KMS-11 (cell line): ENCODE measurements around the gene FIGLA.

Source experiments
- H2AFZ ChIP-seq: fragments of 200-600 bp; sonication (generic); 2 replicates; pipeline ENCODE4 v1.6.1; 2016; ENCODE audit warnings: antibody characterized with exemption, mixed run types, low read depth
- H3K27ac ChIP-seq: fragments of 200-600 bp; sonication (generic); 2 replicates; pipeline ENCODE4 v1.6.1; 2016; ENCODE audit warnings: mild to moderate bottlenecking, mixed run types
- H3K27me3 ChIP-seq: fragments of 200-600 bp; sonication (generic); 2 replicates; pipeline ENCODE4 v1.6.1; 2017; ENCODE audit warnings: mild to moderate bottlenecking, low read depth, mixed run types, moderate library complexity; ENCODE audit not compliant: insufficient read depth
- H3K36me3 ChIP-seq: fragments of 200-600 bp; sonication (generic); 2 replicates; pipeline ENCODE4 v1.6.1; 2017; ENCODE audit warnings: mild to moderate bottlenecking, mixed run types; ENCODE audit not compliant: insufficient read depth
- H3K4me1 ChIP-seq: fragments of 200-600 bp; sonication (generic); 2 replicates; pipeline ENCODE4 v1.6.1; 2016; ENCODE audit warnings: mild to moderate bottlenecking, low read depth, mixed run types; ENCODE audit not compliant: poor library complexity, severe bottlenecking
- H3K4me2 ChIP-seq: fragments of 200-600 bp; sonication (generic); 2 replicates; pipeline ENCODE4 v1.7.0; 2016; ENCODE audit warnings: mild to moderate bottlenecking, mixed run types
- H3K4me3 ChIP-seq: fragments of 200-600 bp; sonication (generic); IDR thresholded peaks from 2 replicates; pipeline ENCODE4 v1.6.1; 2017; ENCODE audit warnings: low read depth, low read length, mixed read lengths; ENCODE audit not compliant: insufficient read depth
- H3K79me2 ChIP-seq: fragments of 200-600 bp; sonication (generic); 2 replicates; pipeline ENCODE4 v1.6.1; 2016; ENCODE audit warnings: low read depth, mixed run types; ENCODE audit not compliant: insufficient read depth
- H3K9ac ChIP-seq: fragments of 200-600 bp; sonication (generic); 2 replicates; pipeline ENCODE4 v1.6.1; 2016; ENCODE audit warnings: mild to moderate bottlenecking, mixed run types
- H4K20me1 ChIP-seq: fragments of 200-600 bp; sonication (generic); 2 replicates; pipeline ENCODE4 v1.6.1; 2016; ENCODE audit warnings: mild to moderate bottlenecking, mixed run types; ENCODE audit not compliant: insufficient read depth
- CTCF ChIP-seq: fragments of 200-600 bp; sonication (generic); conservative IDR thresholded peaks from 2 replicates; pipeline ENCODE4 v1.6.1; 2017; ENCODE audit warnings: low read depth, mild to moderate bottlenecking, antibody characterized with exemption, low read length, moderate library complexity, mixed read lengths

Gene FIGLA

GRCh38 chr2:70790136-70790828 lies at the start of gene FIGLA:
FIGLA (minus strand) TSS chr2:70790643; CDS start chr2:70790638, 5 bp downstream.
- no peaks in the 10 kb centered on the region for H4K20me1 ChIP-seq
- no peaks in the 10 kb centered on the region; the same call in 1 of the 2 replicates for H3K27me3 ChIP-seq
- peaks cover 6% of the 10 kb centered on the region for H3K4me1 ChIP-seq
- no peaks in the 10 kb centered on the region for H3K79me2 ChIP-seq
- H2AFZ ChIP-seq: peak within 1 kb of the TSS; percentile 64
- no peak within 1 kb of the TSS for H3K4me3 ChIP-seq
- no peak within 1 kb of the TSS; the same call in 1 of the 2 replicates for H3K4me2 ChIP-seq
- H3K9ac ChIP-seq: no peak within 1 kb of the TSS
- H3K27ac ChIP-seq: no peak within 1 kb of the TSS
- H3K36me3 ChIP-seq: no peaks in the 10 kb centered on the region
- TF ChIP-seq CTCF: no peak

GRCh38 chr2:70837980-70838925 lies 47.8 kb upstream of the FIGLA start:
- no peak overlapping the region for H3K4me3 ChIP-seq
- H3K79me2 ChIP-seq: no peaks in the 10 kb centered on the region
- no peak overlapping the region for H3K4me2 ChIP-seq
- H3K4me1 ChIP-seq: no peaks in the 10 kb centered on the region
- H3K27me3 ChIP-seq: no peaks in the 10 kb centered on the region
- H3K36me3 ChIP-seq: no peaks in the 10 kb centered on the region
- H2AFZ ChIP-seq: no peak overlapping the region
- no peak overlapping the region for H3K27ac ChIP-seq
- H4K20me1 ChIP-seq: no peaks in the 10 kb centered on the region
- no peak overlapping the region for H3K9ac ChIP-seq
- no peak for TF ChIP-seq CTCF

GRCh38 chr2:70835643-70836042 lies 45.2 kb upstream of the FIGLA start, which contains the start of gene CD207:
CD207 (minus strand) TSS chr2:70835816; CDS start chr2:70835776, 40 bp downstream.
- Histone ChIP-seq H3K4me1 (no peaks in the 10 kb centered on the region), H3K27me3 (no peaks in the 10 kb centered on the region), H3K4me2 (no peak within 1 kb of the TSS), H2AFZ (no peak within 1 kb of the TSS), H3K27ac (no peak within 1 kb of the TSS), H3K79me2 (no peaks in the 10 kb centered on the region), H3K9ac (no peak within 1 kb of the TSS), H3K36me3 (no peaks in the 10 kb centered on the region), H3K4me3 (no peak within 1 kb of the TSS), H4K20me1 (no peaks in the 10 kb centered on the region)
- TF ChIP-seq CTCF: no peak

GRCh38 chr2:70834881-70835280 lies 44.4 kb upstream of the FIGLA start:
- Histone ChIP-seq H3K36me3 (no peaks in the 10 kb centered on the region), H2AFZ (no peak overlapping the region), H3K79me2 (no peaks in the 10 kb centered on the region), H4K20me1 (no peaks in the 10 kb centered on the region), H3K4me2 (no peak overlapping the region), H3K4me1 (no peaks in the 10 kb centered on the region), H3K4me3 (no peak overlapping the region), H3K27me3 (no peaks in the 10 kb centered on the region), H3K9ac (no peak overlapping the region), H3K27ac (no peak overlapping the region)
- no peak for TF ChIP-seq CTCF
